Measurements from ENCODE around the gene KHK.
"Not testable (repeated sequence)": the region's sequence is repeated elsewhere in the genome, so short reads cannot be mapped to it uniquely, and the experiment has no call there.

- not testable (repeated sequence) for TF ChIP-seq CTCF (IDR thresholded peaks at IDR 0.05); EP300 (IDR thresholded peaks at IDR 0.05; ENCODE audit: low read depth); POLR2AphosphoS5 (IDR thresholded peaks at IDR 0.05); POLR2A (IDR thresholded peaks at IDR 0.05)
Measured at GRCh38 chr2:27111392-27112078, 25.0 kb downstream of the KHK start.
